A673 (cell line): Measurements from ENCODE around the gene INTS6L. TPM values are rescaled to one million over a fixed set of nuclear protein-coding genes. Genes with fewer than 3 reads are reported as not detected.

Experiments used
- BruUV-seq: library from RNA; stranded (reverse); fragments of 400-500 nt; replicated peaks from 2 replicates; lab custom pipeline; 2021; lab: Mats Ljungman, UMichigan
- CTCF ChIA-PET: fragments of 300-600 bp; sonication (Branson Sonifier 250); formaldehyde crosslinking; loops from one replicate; lab custom pipeline; 2022; ENCODE audit warnings: antibody characterized with exemption; lab: Charles Lee
- POLR2A ChIA-PET: fragments of 300-600 bp; sonication (Branson Sonifier 250); formaldehyde crosslinking; loops from one replicate; lab custom pipeline; 2022; ENCODE audit warnings: antibody characterized with exemption; ENCODE audit not compliant: low non-redundant PET; lab: Charles Lee
- DNase-seq: peaks from one replicate; pipeline ENCODE4 v3.0.0-alpha.2; 2015; ENCODE audit warnings: low spot score
- H3K27ac ChIP-seq: fragments of 200-600 bp; sonication (generic); 2 replicates; pipeline ENCODE4 v1.5.1; 2016; ENCODE audit warnings: mixed run types, low read depth, mild to moderate bottlenecking, mixed read lengths, antibody characterized with exemption, low read length; ENCODE audit not compliant: poor library complexity, severe bottlenecking
- H3K27me3 ChIP-seq: fragments of 200-600 bp; sonication (generic); replicated peaks from 2 replicates; pipeline ENCODE4 v1.6.1; 2017; ENCODE audit warnings: mixed run types, low read depth, mild to moderate bottlenecking, mixed read lengths, antibody characterized with exemption, low read length; ENCODE audit not compliant: insufficient read depth, poor library complexity
- H3K36me3 ChIP-seq: fragments of 200-600 bp; sonication (generic); 2 replicates; pipeline ENCODE4 v1.6.1; 2016; ENCODE audit warnings: mixed run types, mild to moderate bottlenecking, mixed read lengths, antibody characterized with exemption, low read length; ENCODE audit not compliant: insufficient read depth, poor library complexity, severe bottlenecking
- H3K4me1 ChIP-seq: fragments of 200-600 bp; sonication (generic); 2 replicates; pipeline ENCODE4 v1.6.1; 2017; ENCODE audit warnings: mixed run types, mild to moderate bottlenecking, mixed read lengths, antibody characterized with exemption, low read length; ENCODE audit not compliant: insufficient read depth, poor library complexity, severe bottlenecking
- H3K4me3 ChIP-seq: fragments of 200-600 bp; sonication (generic); 2 replicates; pipeline ENCODE4 v1.5.1; 2016; ENCODE audit warnings: low read depth, mixed run types, mild to moderate bottlenecking, mixed read lengths, low read length; ENCODE audit not compliant: poor library complexity, severe bottlenecking
- H3K9me3 ChIP-seq: fragments of 200-600 bp; sonication (generic); 2 replicates; pipeline ENCODE4 v1.6.1; 2016; ENCODE audit warnings: mixed run types, low read depth, mild to moderate bottlenecking, mixed read lengths, antibody characterized with exemption, low read length; ENCODE audit not compliant: poor library complexity, severe bottlenecking
- CTCF ChIP-seq: fragments of 300-800, 200-600 bp; sonication (generic); conservative IDR thresholded peaks from 2 replicates; pipeline ENCODE4 v1.5.1; 2017; ENCODE audit warnings: low read depth, mild to moderate bottlenecking, antibody characterized with exemption, low read length, moderate library complexity, mixed read lengths
- EZH2 ChIP-seq: fragments of 200-600 bp; sonication (generic); IDR thresholded peaks from 2 replicates; pipeline ENCODE4 v1.6.1; 2017; ENCODE audit warnings: borderline replicate concordance, low read depth, mild to moderate bottlenecking, mixed read lengths, antibody characterized with exemption, low read length; ENCODE audit not compliant: poor library complexity, severe bottlenecking
- intact Hi-C: fragments of 100-400 bp; cut with micrococcal nuclease; formaldehyde crosslinking; loops from one replicate; pipeline ENCODE4 v1.10.0; 2022; ENCODE audit not compliant: unreplicated experiment
- total RNA-seq: library from RNA; stranded (reverse); gene quantifications from 2 replicates; pipeline ENCODE4 v1.2.3, GENCODE V29; 2021

INTS6L gene
- total RNA-seq, 1 experiment from 2014 or later, result 14.4 TPM

- no peak overlapping the region for H3K4me3 ChIP-seq
- BruUV-seq, result no TSS peak
- DNase-seq, result no peak
- no peaks in the 10 kb centered on the region for H3K9me3 ChIP-seq
- H3K27ac ChIP-seq, result no peak overlapping the region
- ChIA-PET CTCF (no interaction called here), POLR2A (no interaction called here)
- intact Hi-C loops, result no loop called here
- no peak for TF ChIP-seq CTCF
- no peak for TF ChIP-seq EZH2
- no peaks in the 10 kb centered on the region for H3K4me1 ChIP-seq
- peaks cover 3% of the 10 kb centered on the region for H3K27me3 ChIP-seq
- no peaks in the 10 kb centered on the region for H3K36me3 ChIP-seq
Measured at GRCh38 chrX:135528254-135528653, 7.8 kb downstream of the INTS6L start.

GRCh38 chrX:135528756-135529155, 8.3 kb downstream of the INTS6L start:
- no TSS peak for BruUV-seq
- DNase-seq, result no peak
- Histone ChIP-seq H3K4me1 (no peaks in the 10 kb centered on the region), H3K27me3 (peaks cover 3% of the 10 kb centered on the region), H3K36me3 (no peaks in the 10 kb centered on the region), H3K9me3 (no peaks in the 10 kb centered on the region), H3K27ac (no peak overlapping the region), H3K4me3 (no peak overlapping the region)
- POLR2A ChIA-PET, result no interaction called here
- TF ChIP-seq EZH2, result no peak
- TF ChIP-seq CTCF, result no peak
- CTCF ChIA-PET, result no interaction called here
- intact Hi-C loops, result no loop called here

GRCh38 chrX:135530097-135530496, 9.6 kb downstream of the INTS6L start:
- Histone ChIP-seq H3K27ac (no peak overlapping the region), H3K27me3 (peaks cover under 1% of the 10 kb centered on the region), H3K9me3 (no peaks in the 10 kb centered on the region), H3K4me3 (no peak overlapping the region), H3K36me3 (no peaks in the 10 kb centered on the region), H3K4me1 (no peaks in the 10 kb centered on the region)
- intact Hi-C loops, result no loop called here
- ChIA-PET POLR2A (no interaction called here), CTCF (no interaction called here)
- TF ChIP-seq EZH2 (no peak), CTCF (no peak)
- BruUV-seq, result no TSS peak
- DNase-seq, result no peak
